ENCODE data around the gene ZW10. TPM values are rescaled to one million over a fixed set of nuclear protein-coding genes. Genes with fewer than 3 reads are reported as not detected.

ZW10 gene
- total RNA-seq, 4 donors from 2014 or later, result 11.3 to 14.5 (median 12.8) TPM

GRCh38 chr11:113732092-113732491 lies 41.4 kb downstream of the ZW10 start:
- no peak for DNase-seq
- no peaks in the 10 kb centered on the region for H3K9me3 ChIP-seq
- no peak overlapping the region for H3K4me3 ChIP-seq (replicated peaks in 1 of 3)
- no peak overlapping the region for H3K27ac ChIP-seq
- peaks cover 21 to 31% of the 10 kb centered on the region in 2 donors for H3K36me3 ChIP-seq
- H3K4me1 ChIP-seq, result no peaks in the 10 kb centered on the region
- intact Hi-C loops (cut with DNase I), result no loop called here
- no peaks in the 10 kb centered on the region for H3K27me3 ChIP-seq
- TF ChIP-seq, protein P1, sequence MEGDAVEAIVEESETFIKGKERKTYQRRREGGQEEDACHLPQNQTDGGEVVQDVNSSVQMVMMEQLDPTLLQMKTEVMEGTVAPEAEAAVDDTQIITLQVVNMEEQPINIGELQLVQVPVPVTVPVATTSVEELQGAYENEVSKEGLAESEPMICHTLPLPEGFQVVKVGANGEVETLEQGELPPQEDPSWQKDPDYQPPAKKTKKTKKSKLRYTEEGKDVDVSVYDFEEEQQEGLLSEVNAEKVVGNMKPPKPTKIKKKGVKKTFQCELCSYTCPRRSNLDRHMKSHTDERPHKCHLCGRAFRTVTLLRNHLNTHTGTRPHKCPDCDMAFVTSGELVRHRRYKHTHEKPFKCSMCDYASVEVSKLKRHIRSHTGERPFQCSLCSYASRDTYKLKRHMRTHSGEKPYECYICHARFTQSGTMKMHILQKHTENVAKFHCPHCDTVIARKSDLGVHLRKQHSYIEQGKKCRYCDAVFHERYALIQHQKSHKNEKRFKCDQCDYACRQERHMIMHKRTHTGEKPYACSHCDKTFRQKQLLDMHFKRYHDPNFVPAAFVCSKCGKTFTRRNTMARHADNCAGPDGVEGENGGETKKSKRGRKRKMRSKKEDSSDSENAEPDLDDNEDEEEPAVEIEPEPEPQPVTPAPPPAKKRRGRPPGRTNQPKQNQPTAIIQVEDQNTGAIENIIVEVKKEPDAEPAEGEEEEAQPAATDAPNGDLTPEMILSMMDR (IDR thresholded peaks at IDR 0.05), result no peak
- no peak for TF ChIP-seq POLR2A (IDR thresholded peaks at IDR 0.05)
- 92 to 94% methylated on average over 5 of the region's 5 CpGs for WGBS, 2 donors

- intact Hi-C loops (cut with DNase I), result no loop called here
- TF ChIP-seq POLR2A (IDR thresholded peaks at IDR 0.05), result no peak
- TF ChIP-seq, protein P1 (IDR thresholded peaks at IDR 0.05), result peak in 1 of 6 experiments; percentile 29
- no peak overlapping the region for H3K4me3 ChIP-seq (replicated peaks in 1 of 3)
- no peak overlapping the region for H3K27ac ChIP-seq
- no peaks in the 10 kb centered on the region for H3K27me3 ChIP-seq
- WGBS, 2 donors, result 50 to 54% methylated on average over 4 of the region's 4 CpGs
- no peaks in the 10 kb centered on the region for H3K4me1 ChIP-seq
- H3K9me3 ChIP-seq, result no peaks in the 10 kb centered on the region
- DNase-seq, result peak in 1 of 2 donors; percentile 2
- peaks cover 12 to 22% of the 10 kb centered on the region in 2 donors for H3K36me3 ChIP-seq
Measured at GRCh38 chr11:113730887-113731726, 42.4 kb downstream of the ZW10 start.

- no peak overlapping the region for H3K4me3 ChIP-seq (replicated peaks in 1 of 3)
- intact Hi-C loops (cut with DNase I), result no loop called here
- no peaks in the 10 kb centered on the region for H3K4me1 ChIP-seq
- H3K36me3 ChIP-seq, result peaks cover 10 to 12% of the 10 kb centered on the region in 2 donors
- WGBS, 2 donors, result 78 to 83% methylated on average over 5 of the region's 5 CpGs
- H3K27ac ChIP-seq, result no peak overlapping the region
- H3K9me3 ChIP-seq, result no peaks in the 10 kb centered on the region
- no peaks in the 10 kb centered on the region for H3K27me3 ChIP-seq
- DNase-seq, result no peak
- no peak for TF ChIP-seq POLR2A (IDR thresholded peaks at IDR 0.05)
- TF ChIP-seq, protein P1 (IDR thresholded peaks at IDR 0.05), result no peak
Measured at GRCh38 chr11:113729456-113729855, 44.0 kb downstream of the ZW10 start.

- H3K9me3 ChIP-seq, result no peaks in the 10 kb centered on the region
- 90 to 93% methylated on average over 3 of the region's 3 CpGs for WGBS, 2 donors
- no peak overlapping the region for H3K4me3 ChIP-seq (replicated peaks in 1 of 3)
- intact Hi-C loops (cut with DNase I), result no loop called here
- no peaks in the 10 kb centered on the region for H3K4me1 ChIP-seq
- no peak overlapping the region for H3K27ac ChIP-seq
- H3K27me3 ChIP-seq, result no peaks in the 10 kb centered on the region
- H3K36me3 ChIP-seq, result peaks cover 5 to 12% of the 10 kb centered on the region in 2 donors
- no peak for DNase-seq
- TF ChIP-seq, protein P1 (IDR thresholded peaks at IDR 0.05), result no peak
- no peak for TF ChIP-seq POLR2A (IDR thresholded peaks at IDR 0.05)
Measured at GRCh38 chr11:113728814-113729213, 44.7 kb downstream of the ZW10 start.

DNA sequence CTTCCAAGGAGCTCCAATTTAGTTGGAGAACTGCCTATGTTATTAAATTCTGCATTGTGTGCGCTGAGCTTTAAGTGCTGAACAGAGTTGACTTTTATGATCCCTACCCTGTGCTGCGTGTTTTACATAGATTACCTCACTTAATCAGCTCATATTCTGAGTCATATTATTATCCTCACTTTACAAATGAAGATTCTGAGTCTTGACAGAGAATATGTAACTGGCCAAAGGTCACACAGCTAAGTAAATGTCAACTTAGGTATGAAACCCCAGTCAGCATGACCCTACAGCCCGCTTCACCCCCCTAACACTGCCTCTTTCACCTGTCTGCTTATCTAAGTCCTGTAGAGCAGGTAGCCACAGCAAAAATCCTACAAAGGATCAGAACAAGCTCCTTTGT lies 47.6 kb downstream of the ZW10 start:
- no peaks in the 10 kb centered on the region for H3K36me3 ChIP-seq
- H3K9me3 ChIP-seq, result no peaks in the 10 kb centered on the region
- no peak for DNase-seq
- H3K4me3 ChIP-seq (replicated peaks in 1 of 3), result no peak overlapping the region
- intact Hi-C loops (cut with DNase I), result no loop called here
- 90 to 93% methylated on average over 3 of the region's 3 CpGs for WGBS, 2 donors
- no peaks in the 10 kb centered on the region for H3K4me1 ChIP-seq
- no peak for TF ChIP-seq POLR2A (IDR thresholded peaks at IDR 0.05)
- TF ChIP-seq, protein P1 (IDR thresholded peaks at IDR 0.05), result no peak
- no peak overlapping the region for H3K27ac ChIP-seq
- H3K27me3 ChIP-seq, result no peaks in the 10 kb centered on the region
